Kidney epithelial cell (primary cell): ENCODE data around the gene LPCAT1. TPM values are rescaled to one million over a fixed set of nuclear protein-coding genes. Genes with fewer than 3 reads are reported as not detected.
"Not testable (repeated sequence)": the region's sequence is repeated elsewhere in the genome, so short reads cannot be mapped to it uniquely, and the experiment has no call there.

Source experiments
- DNase-seq: peaks from one replicate; pipeline ENCODE4 v3.0.0-alpha.2; 2010; ENCODE audit warnings: low read depth
- H3K27me3 ChIP-seq: 2 replicates; pipeline ENCODE4 v1.6.0; 2011; ENCODE audit warnings: low read length; ENCODE audit not compliant: control insufficient read depth, insufficient read depth
- H3K36me3 ChIP-seq: 2 replicates; pipeline ENCODE4 v1.5.1; 2011; ENCODE audit warnings: low read length; ENCODE audit not compliant: control insufficient read depth, insufficient read depth
- H3K4me3 ChIP-seq: 2 replicates; pipeline ENCODE4 v1.5.1; 2011; ENCODE audit warnings: low read depth, mild to moderate bottlenecking, control low read depth, low read length
- total RNA-seq: library from RNA; depleted of rRNA; stranded (reverse); fragments of >200 nt; gene quantifications from 2 replicates; pipeline ENCODE4 v1.2.3, GENCODE V29; 2015
- TF ChIP-seq, protein P1 (sequence below): IDR thresholded peaks from 2 replicates; pipeline ENCODE4 v1.5.1; 2011; ENCODE audit warnings: mild to moderate bottlenecking, moderate library complexity, low read length, control low read depth, inconsistent platforms; ENCODE audit not compliant: insufficient read depth, poor library complexity, severe bottlenecking

Gene LPCAT1
- total RNA-seq, 1 donor from 2014 or later, result 87.6 TPM

GRCh38 chr5:1561402-1561929 is 37.7 kb upstream of the LPCAT1 start:
- TF ChIP-seq, protein P1, sequence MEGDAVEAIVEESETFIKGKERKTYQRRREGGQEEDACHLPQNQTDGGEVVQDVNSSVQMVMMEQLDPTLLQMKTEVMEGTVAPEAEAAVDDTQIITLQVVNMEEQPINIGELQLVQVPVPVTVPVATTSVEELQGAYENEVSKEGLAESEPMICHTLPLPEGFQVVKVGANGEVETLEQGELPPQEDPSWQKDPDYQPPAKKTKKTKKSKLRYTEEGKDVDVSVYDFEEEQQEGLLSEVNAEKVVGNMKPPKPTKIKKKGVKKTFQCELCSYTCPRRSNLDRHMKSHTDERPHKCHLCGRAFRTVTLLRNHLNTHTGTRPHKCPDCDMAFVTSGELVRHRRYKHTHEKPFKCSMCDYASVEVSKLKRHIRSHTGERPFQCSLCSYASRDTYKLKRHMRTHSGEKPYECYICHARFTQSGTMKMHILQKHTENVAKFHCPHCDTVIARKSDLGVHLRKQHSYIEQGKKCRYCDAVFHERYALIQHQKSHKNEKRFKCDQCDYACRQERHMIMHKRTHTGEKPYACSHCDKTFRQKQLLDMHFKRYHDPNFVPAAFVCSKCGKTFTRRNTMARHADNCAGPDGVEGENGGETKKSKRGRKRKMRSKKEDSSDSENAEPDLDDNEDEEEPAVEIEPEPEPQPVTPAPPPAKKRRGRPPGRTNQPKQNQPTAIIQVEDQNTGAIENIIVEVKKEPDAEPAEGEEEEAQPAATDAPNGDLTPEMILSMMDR, result no peak
- Histone ChIP-seq H3K4me3 (no peak overlapping the region), H3K36me3 (no peaks in the 10 kb centered on the region), H3K27me3 (no peaks in the 10 kb centered on the region)
- DNase-seq, result no peak

DNA sequence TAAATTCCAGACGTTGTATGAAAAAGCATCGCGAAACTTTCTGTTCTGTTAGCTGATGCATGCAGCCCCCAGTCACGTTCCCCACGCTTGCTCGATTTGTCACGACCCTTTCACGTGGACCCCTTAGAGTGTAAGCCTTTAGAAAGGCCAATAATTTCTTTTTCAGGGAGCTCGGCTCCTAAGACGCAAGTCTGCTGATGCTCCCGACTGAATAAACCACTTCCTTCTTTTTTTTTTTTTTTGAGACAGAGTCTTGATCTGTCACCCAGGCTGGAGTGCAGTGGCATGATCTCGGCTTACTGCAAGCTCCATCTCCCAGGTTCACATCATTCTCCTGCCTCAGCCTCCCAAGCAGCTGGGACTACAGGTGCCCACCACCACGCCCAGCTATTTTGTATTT is 36.7 kb upstream of the LPCAT1 start:
- not testable (repeated sequence) for H3K27me3 ChIP-seq, DNase-seq, H3K4me3 ChIP-seq, H3K36me3 ChIP-seq

DNA sequence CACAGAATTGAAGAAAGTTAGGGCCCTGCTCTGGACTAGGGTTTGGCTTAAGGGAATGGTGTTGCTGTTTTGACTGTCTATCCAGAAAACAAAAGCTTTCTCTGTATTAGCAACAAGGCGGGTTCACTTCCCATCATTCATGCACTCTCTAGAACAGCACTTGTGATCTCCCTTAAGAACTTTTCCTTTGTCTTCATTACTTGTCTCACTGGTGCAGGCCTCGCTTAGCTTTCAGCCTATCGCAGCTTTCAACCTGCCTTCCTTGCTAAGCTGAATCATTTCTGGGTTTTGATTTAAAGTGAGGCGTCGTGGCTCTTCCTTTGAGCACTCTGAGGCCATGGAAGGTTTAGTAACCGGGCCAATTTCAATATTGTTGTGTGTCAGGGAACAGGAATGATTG is 35.2 kb upstream of the LPCAT1 start:
- H3K4me3 ChIP-seq, result no peak overlapping the region
- no peaks in the 10 kb centered on the region for H3K27me3 ChIP-seq

DNA sequence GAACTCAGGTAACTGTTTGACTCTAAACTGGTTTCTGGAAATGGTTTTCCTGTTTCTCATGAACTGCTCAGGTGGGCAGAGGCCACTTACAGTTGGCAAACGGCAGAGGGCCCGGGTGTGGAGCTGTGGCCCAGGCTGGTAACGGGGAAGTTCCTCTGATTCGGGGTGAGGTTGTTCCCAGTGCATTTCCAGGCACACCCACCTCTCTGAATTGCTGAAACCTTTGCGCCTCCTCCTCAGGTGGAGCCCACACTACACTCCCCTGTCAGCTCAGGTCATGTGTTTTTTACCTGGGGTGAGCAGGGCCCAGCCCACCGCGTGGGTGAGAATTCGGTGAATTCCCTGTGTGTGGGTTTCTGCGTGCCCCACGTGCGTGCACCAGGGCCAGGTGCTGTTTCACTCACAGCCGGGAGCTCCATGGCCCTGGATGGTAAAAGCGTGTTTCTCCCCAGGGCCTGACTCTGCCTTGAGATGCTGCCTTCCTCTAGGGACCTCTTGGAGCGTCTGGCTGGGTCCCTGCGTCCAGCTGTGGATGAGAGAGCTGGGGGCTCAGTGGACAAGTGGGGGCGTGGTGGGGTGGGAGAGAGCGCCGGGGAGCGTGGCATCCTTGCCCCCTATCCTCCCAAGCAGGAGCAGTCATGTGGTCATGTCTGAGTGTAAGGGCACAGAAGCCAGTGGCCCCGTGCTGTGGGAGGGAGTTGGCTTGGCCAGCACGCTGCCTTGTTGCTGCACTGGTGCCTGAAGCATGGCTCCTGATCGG is 33.5 kb upstream of the LPCAT1 start:
- H3K36me3 ChIP-seq, result no peaks in the 10 kb centered on the region
- H3K27me3 ChIP-seq, result peaks cover 4% of the 10 kb centered on the region
- DNase-seq, result no peak
- no peak overlapping the region for H3K4me3 ChIP-seq
- TF ChIP-seq, protein P1, result no peak

More for the DNA sequence above, 35.2 kb upstream of the LPCAT1 start:
- H3K36me3 ChIP-seq, result no peaks in the 10 kb centered on the region
- no peak for DNase-seq
- TF ChIP-seq, protein P1, result no peak

GRCh38 chr5:1555808-1556731 is 32.3 kb upstream of the LPCAT1 start:
- no peaks in the 10 kb centered on the region for H3K36me3 ChIP-seq
- no peak for DNase-seq
- no peak overlapping the region for H3K4me3 ChIP-seq
- H3K27me3 ChIP-seq, result peaks cover 8% of the 10 kb centered on the region
- TF ChIP-seq, protein P1, result no peak
